HEK293T (cell line): ENCODE data around the gene OGFOD2.

Experiments used
- ARNT ChIP-seq: fragments of 450-650 bp; IDR thresholded peaks from 2 replicates; pipeline ENCODE4 v1.6.1; 2017; ENCODE audit warnings: mild to moderate bottlenecking
- BHLHE40 ChIP-seq: fragments of 450-650 bp; IDR thresholded peaks from 2 replicates; pipeline ENCODE4 v1.6.1; 2016; ENCODE audit warnings: mild to moderate bottlenecking, moderate library complexity, borderline replicate concordance
- FOXK2 ChIP-seq: fragments of 450-650 bp; IDR thresholded peaks from 2 replicates; pipeline ENCODE4 v1.6.1; 2016; ENCODE audit warnings: mild to moderate bottlenecking
- FOXM1 ChIP-seq: fragments of 450-650 bp; IDR thresholded peaks from 2 replicates; pipeline ENCODE4 v1.6.1; 2017; ENCODE audit warnings: mild to moderate bottlenecking, borderline replicate concordance
- HDGF ChIP-seq: fragments of 450-650 bp; IDR thresholded peaks from 2 replicates; pipeline ENCODE4 v1.6.1; 2017; ENCODE audit warnings: antibody characterized with exemption, borderline replicate concordance
- L3MBTL2 ChIP-seq: fragments of 450-650 bp; conservative IDR thresholded peaks from 2 replicates; pipeline ENCODE4 v1.6.1; 2016; ENCODE audit warnings: mild to moderate bottlenecking
- SP1 ChIP-seq: fragments of 450-650 bp; IDR thresholded peaks from 2 replicates; pipeline ENCODE4 v1.6.1; 2017
- TARDBP ChIP-seq: fragments of 450-650 bp; IDR thresholded peaks from 2 replicates; pipeline ENCODE4 v1.6.1; 2016
- ZNF384 ChIP-seq: fragments of 450-650 bp; IDR thresholded peaks from 2 replicates; pipeline ENCODE4 v1.6.1; 2016

GRCh38 chr12:122927756-122928403 lies 47.2 kb upstream of the OGFOD2 start:
- no peak for TF ChIP-seq SP1
- TF ChIP-seq ZNF384: no peak
- TF ChIP-seq HDGF: no peak
- TF ChIP-seq BHLHE40: no peak
- no peak for TF ChIP-seq L3MBTL2
- TF ChIP-seq FOXK2: no peak
- TF ChIP-seq FOXM1: no peak
- no peak for TF ChIP-seq ARNT
- no peak for TF ChIP-seq TARDBP
